ENCODE measurements around the gene SH3BP5.
A peak's percentile ranks its signal among the peaks of the same experiment; 100 is the strongest.

DNA sequence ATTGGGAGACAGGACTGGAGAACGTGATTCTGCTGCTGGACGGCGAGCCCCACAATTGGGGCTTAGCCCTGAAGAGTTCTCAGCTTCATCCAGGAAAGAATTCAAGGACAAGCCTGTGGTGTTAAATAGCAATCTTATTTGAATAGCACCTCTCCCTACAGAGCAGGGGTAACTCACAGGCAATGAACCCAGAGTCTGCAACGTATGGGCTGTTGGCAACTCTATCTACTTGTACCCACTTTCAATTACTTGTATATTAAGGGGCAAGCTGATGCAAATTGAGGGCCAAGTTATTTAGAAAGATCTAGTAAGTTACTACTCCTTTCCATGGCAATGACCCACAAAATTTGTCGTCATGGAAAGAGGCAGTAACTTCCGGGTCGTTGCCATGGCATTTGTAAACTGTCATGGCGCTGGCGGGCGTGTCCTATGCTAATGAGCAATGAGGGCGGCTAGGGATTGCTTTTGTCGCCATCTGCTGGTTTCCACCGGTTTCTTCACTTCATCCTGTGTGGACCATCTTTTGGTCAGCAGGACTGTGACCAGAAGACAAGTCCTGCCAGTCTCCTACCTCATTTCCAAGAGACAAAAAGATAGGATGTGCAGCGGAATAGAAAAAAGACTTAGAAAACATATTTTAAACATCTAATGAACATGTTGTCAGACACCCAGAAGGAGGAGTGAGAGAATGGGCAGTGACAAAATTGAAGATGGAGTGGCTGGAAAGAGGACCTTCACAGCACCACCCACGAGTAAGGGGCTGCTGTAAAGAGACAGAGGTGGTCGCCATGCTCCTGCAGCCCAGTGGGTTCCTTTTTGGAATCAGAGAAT, 45.8 kb upstream of the SH3BP5 start:
- TF ChIP-seq, protein P1, sequence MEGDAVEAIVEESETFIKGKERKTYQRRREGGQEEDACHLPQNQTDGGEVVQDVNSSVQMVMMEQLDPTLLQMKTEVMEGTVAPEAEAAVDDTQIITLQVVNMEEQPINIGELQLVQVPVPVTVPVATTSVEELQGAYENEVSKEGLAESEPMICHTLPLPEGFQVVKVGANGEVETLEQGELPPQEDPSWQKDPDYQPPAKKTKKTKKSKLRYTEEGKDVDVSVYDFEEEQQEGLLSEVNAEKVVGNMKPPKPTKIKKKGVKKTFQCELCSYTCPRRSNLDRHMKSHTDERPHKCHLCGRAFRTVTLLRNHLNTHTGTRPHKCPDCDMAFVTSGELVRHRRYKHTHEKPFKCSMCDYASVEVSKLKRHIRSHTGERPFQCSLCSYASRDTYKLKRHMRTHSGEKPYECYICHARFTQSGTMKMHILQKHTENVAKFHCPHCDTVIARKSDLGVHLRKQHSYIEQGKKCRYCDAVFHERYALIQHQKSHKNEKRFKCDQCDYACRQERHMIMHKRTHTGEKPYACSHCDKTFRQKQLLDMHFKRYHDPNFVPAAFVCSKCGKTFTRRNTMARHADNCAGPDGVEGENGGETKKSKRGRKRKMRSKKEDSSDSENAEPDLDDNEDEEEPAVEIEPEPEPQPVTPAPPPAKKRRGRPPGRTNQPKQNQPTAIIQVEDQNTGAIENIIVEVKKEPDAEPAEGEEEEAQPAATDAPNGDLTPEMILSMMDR (conservative IDR thresholded peaks at IDR 0.05; ENCODE audit: low read depth, low read length) = peak; percentile 85
- TF ChIP-seq EZH2 (IDR thresholded peaks at IDR 0.05; ENCODE audit: borderline replicate concordance, low read depth, low read length, poor library complexity, severe bottlenecking) = no peak
